Measurements from ENCODE around the gene ZIK1.

The ZIK1 gene

GRCh38 chr19:57637379-57637778, 53.4 kb downstream of the ZIK1 start:
- no peak overlapping the region for H3K27ac ChIP-seq (ENCODE audit: poor library complexity, severe bottlenecking)
- H3K36me3 ChIP-seq (ENCODE audit: low read depth) = peaks cover 76% of the 10 kb centered on the region
- DNase-seq (ENCODE audit: low spot score) (no peak), ATAC-seq (ENCODE audit: low read depth) (no peak)
- H3K9me3 ChIP-seq (ENCODE audit: severe bottlenecking) = peaks cover 14% of the 10 kb centered on the region
- peaks cover 3% of the 10 kb centered on the region for H3K4me1 ChIP-seq (ENCODE audit: insufficient read depth, poor library complexity, severe bottlenecking)
- no peaks in the 10 kb centered on the region for H3K27me3 ChIP-seq (ENCODE audit: insufficient read depth, poor library complexity, severe bottlenecking)
- no peak for TF ChIP-seq CTCF (IDR thresholded peaks at IDR 0.05; ENCODE audit: poor library complexity, severe bottlenecking)
- H3K4me3 ChIP-seq (ENCODE audit: severe bottlenecking) = no peak overlapping the region

- H3K4me1 ChIP-seq (ENCODE audit: insufficient read depth, poor library complexity, severe bottlenecking) = peaks cover 7% of the 10 kb centered on the region
- no peak overlapping the region for H3K27ac ChIP-seq (ENCODE audit: poor library complexity, severe bottlenecking)
- no peak for TF ChIP-seq CTCF (IDR thresholded peaks at IDR 0.05; ENCODE audit: poor library complexity, severe bottlenecking)
- DNase-seq (ENCODE audit: low spot score) (no peak), ATAC-seq (ENCODE audit: low read depth) (no peak)
- H3K4me3 ChIP-seq (ENCODE audit: severe bottlenecking) = no peak overlapping the region
- H3K9me3 ChIP-seq (ENCODE audit: severe bottlenecking) = peaks cover 14% of the 10 kb centered on the region
- peaks cover 61% of the 10 kb centered on the region for H3K36me3 ChIP-seq (ENCODE audit: low read depth)
- H3K27me3 ChIP-seq (ENCODE audit: insufficient read depth, poor library complexity, severe bottlenecking) = no peaks in the 10 kb centered on the region
Measured at GRCh38 chr19:57641715-57642234, 57.8 kb downstream of the ZIK1 start.

GRCh38 chr19:57642396-57643046, 58.6 kb downstream of the ZIK1 start:
- ATAC-seq (ENCODE audit: low read depth) = no peak
- H3K36me3 ChIP-seq (ENCODE audit: low read depth) = peaks cover 53% of the 10 kb centered on the region
- no peak for TF ChIP-seq CTCF (IDR thresholded peaks at IDR 0.05; ENCODE audit: poor library complexity, severe bottlenecking)
- DNase-seq (ENCODE audit: low spot score) = no peak
- H3K27me3 ChIP-seq (ENCODE audit: insufficient read depth, poor library complexity, severe bottlenecking) = no peaks in the 10 kb centered on the region
- peaks cover 7% of the 10 kb centered on the region for H3K4me1 ChIP-seq (ENCODE audit: insufficient read depth, poor library complexity, severe bottlenecking)
- H3K9me3 ChIP-seq (ENCODE audit: severe bottlenecking) = peaks cover 13% of the 10 kb centered on the region
- H3K27ac ChIP-seq (ENCODE audit: poor library complexity, severe bottlenecking) = no peak overlapping the region
- H3K4me3 ChIP-seq (ENCODE audit: severe bottlenecking) = no peak overlapping the region

Measured in RWPE2 (cell line).